DOHH2 (cell line): ENCODE data around the gene PM20D1.
"Not testable (repeated sequence)": the region's sequence is repeated elsewhere in the genome, so short reads cannot be mapped to it uniquely, and the experiment has no call there.

Experiments used
- H3F3A ChIP-seq: fragments of 200-600 bp; sonication (generic), shearing (Covaris generic); 2 replicates; pipeline ENCODE4 v1.6.0; 2016; ENCODE audit warnings: antibody characterized with exemption, mild to moderate bottlenecking; ENCODE audit not compliant: control insufficient read depth, insufficient read depth
- H3K27ac ChIP-seq: fragments of 200-600 bp; sonication (generic); 2 replicates; pipeline ENCODE4 v1.5.1; 2014; ENCODE audit warnings: low read depth, mild to moderate bottlenecking, low read length, moderate library complexity
- H3K27me3 ChIP-seq: fragments of 200-600 bp; sonication (generic); 2 replicates; pipeline ENCODE4 v1.6.1; 2014; ENCODE audit warnings: mild to moderate bottlenecking, low read length, mixed read lengths; ENCODE audit not compliant: control insufficient read depth
- H3K36me3 ChIP-seq: fragments of 200-600 bp; sonication (generic); 2 replicates; pipeline ENCODE4 v1.6.1; 2014; ENCODE audit warnings: mild to moderate bottlenecking, low read length, moderate library complexity, mixed read lengths; ENCODE audit not compliant: control insufficient read depth
- H3K4me1 ChIP-seq: fragments of 200-600 bp; sonication (generic); 2 replicates; pipeline ENCODE4 v1.6.1; 2014; ENCODE audit warnings: mild to moderate bottlenecking, low read length, mixed read lengths; ENCODE audit not compliant: control insufficient read depth
- H3K4me2 ChIP-seq: fragments of 200-600 bp; sonication (generic); 2 replicates; pipeline ENCODE4 v1.6.0; 2014; ENCODE audit warnings: mild to moderate bottlenecking, low read length, moderate library complexity
- H3K4me3 ChIP-seq: fragments of 200-600 bp; sonication (generic); 2 replicates; pipeline ENCODE4 v1.5.1; 2014; ENCODE audit warnings: mild to moderate bottlenecking, low read length, mixed read lengths
- H3K79me2 ChIP-seq: fragments of 200-600 bp; sonication (generic); 2 replicates; pipeline ENCODE4 v1.6.1; 2014; ENCODE audit warnings: mild to moderate bottlenecking, low read length, mixed read lengths; ENCODE audit not compliant: control insufficient read depth
- H3K9me2 ChIP-seq: fragments of 200-600 bp; sonication (generic); replicated peaks from 2 replicates; pipeline ENCODE4 v1.6.1; 2014; ENCODE audit warnings: mild to moderate bottlenecking, low read length, mixed read lengths; ENCODE audit not compliant: control insufficient read depth
- H3K9me3 ChIP-seq: fragments of 200-600 bp; sonication (generic); 2 replicates; pipeline ENCODE4 v1.6.1; 2014; ENCODE audit warnings: antibody characterized with exemption, low read length, mixed read lengths; ENCODE audit not compliant: control insufficient read depth, insufficient read depth
- H4K20me1 ChIP-seq: fragments of 200-600 bp; sonication (generic); 2 replicates; pipeline ENCODE4 v1.6.0; 2014; ENCODE audit warnings: low read depth, mild to moderate bottlenecking, antibody characterized with exemption, low read length, moderate library complexity; ENCODE audit not compliant: control insufficient read depth, insufficient read depth
- EZH2phosphoT487 ChIP-seq: fragments of 200-600 bp; sonication (generic); IDR thresholded peaks from 2 replicates; pipeline ENCODE4 v1.6.1; 2017; ENCODE audit warnings: borderline replicate concordance, mild to moderate bottlenecking, antibody characterized with exemption, low read length, moderate library complexity, mixed read lengths
- TF ChIP-seq, protein P1 (sequence below): fragments of 200-600 bp; sonication (generic); IDR thresholded peaks from one replicate; pipeline ENCODE4 v1.5.1; 2014; ENCODE audit warnings: antibody characterized with exemption, mild to moderate bottlenecking, low read depth, low read length; ENCODE audit not compliant: poor library complexity, severe bottlenecking

Gene PM20D1

DNA sequence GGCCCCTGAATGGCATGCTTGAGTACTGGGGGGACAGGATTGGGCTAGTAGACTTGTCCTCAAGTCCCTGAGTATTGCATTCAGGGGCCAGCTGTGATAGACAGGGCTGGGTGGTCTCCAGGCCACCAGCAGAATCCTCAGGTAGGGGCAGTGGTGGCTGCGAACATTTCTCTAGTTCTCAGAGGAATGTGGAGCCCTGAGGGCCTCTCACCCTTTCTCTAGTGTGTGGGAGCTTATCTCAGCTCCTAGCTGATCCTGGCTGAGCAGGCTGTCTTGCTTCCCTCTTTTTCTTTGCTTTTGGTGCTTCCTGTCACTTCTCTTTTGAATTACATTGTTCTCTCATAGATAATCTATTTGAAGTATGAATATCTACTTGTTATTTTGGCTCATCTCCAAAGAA lies 30.0 kb upstream of the PM20D1 start:
- Histone ChIP-seq H3K4me3 (no peak overlapping the region), H3F3A (no peaks in the 10 kb centered on the region), H3K79me2 (no peaks in the 10 kb centered on the region), H3K36me3 (peaks cover 4% of the 10 kb centered on the region; the same call in 1 of the 2 replicates), H3K27me3 (no peaks in the 10 kb centered on the region), H3K9me2 (no peaks in the 10 kb centered on the region), H3K27ac (no peak overlapping the region), H4K20me1 (no peaks in the 10 kb centered on the region), H3K4me2 (no peak overlapping the region), H3K9me3 (peaks cover 11% of the 10 kb centered on the region), H3K4me1 (peaks cover 24% of the 10 kb centered on the region)
- TF ChIP-seq EZH2phosphoT487, result no peak
- TF ChIP-seq, protein P1, sequence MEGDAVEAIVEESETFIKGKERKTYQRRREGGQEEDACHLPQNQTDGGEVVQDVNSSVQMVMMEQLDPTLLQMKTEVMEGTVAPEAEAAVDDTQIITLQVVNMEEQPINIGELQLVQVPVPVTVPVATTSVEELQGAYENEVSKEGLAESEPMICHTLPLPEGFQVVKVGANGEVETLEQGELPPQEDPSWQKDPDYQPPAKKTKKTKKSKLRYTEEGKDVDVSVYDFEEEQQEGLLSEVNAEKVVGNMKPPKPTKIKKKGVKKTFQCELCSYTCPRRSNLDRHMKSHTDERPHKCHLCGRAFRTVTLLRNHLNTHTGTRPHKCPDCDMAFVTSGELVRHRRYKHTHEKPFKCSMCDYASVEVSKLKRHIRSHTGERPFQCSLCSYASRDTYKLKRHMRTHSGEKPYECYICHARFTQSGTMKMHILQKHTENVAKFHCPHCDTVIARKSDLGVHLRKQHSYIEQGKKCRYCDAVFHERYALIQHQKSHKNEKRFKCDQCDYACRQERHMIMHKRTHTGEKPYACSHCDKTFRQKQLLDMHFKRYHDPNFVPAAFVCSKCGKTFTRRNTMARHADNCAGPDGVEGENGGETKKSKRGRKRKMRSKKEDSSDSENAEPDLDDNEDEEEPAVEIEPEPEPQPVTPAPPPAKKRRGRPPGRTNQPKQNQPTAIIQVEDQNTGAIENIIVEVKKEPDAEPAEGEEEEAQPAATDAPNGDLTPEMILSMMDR, result no peak

DNA sequence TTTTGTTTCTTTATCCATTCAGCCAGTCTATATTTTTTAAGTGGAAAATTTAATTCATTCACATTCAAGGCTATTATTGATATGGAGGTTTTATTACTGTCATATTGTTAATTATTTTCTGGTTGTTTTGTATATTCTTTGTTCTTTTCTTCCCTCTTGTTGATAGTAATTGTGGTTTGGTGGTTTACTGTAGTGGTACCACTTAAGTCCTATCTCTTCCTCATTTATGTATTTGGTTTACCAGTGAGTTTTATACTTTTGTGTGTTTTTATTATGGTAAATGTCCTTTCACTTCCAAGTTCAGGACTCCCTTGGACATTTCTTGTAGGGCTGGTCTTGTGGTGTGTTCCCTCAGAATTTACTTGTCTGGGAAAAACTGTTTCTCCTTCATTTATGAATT lies 28.1 kb upstream of the PM20D1 start:
- Histone ChIP-seq H3K9me3 (peaks cover 13% of the 10 kb centered on the region), H3K36me3 (peaks cover 4% of the 10 kb centered on the region; the same call in 1 of the 2 replicates), H3K4me1 (peaks cover 24% of the 10 kb centered on the region), H3K4me3 (no peak overlapping the region), H3K27me3 (no peaks in the 10 kb centered on the region), H3K4me2 (no peak overlapping the region), H3K79me2 (no peaks in the 10 kb centered on the region), H3K9me2 (no peaks in the 10 kb centered on the region), H3K27ac (no peak overlapping the region), H3F3A (no peaks in the 10 kb centered on the region), H4K20me1 (no peaks in the 10 kb centered on the region)
- TF ChIP-seq, protein P1, result no peak
- no peak for TF ChIP-seq EZH2phosphoT487

DNA sequence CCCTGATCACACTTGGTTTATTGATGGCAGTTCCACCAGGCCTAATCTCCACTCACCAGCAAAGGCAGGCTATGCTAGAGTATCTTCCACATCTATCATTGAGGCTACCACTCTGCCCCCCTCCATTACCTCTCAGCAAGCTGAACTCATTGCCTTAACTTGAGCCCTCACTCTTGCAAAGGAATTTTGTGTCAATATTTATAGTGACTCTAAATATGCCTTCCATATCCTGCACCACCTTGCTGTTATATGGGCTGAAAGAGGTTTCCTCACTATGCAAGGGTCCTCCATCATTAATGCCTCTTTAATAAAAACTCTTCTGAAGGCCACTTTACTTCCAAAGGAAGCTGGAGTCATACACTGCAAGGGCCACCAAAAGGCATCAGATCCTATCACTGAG lies 23.2 kb upstream of the PM20D1 start:
- H3K4me1 ChIP-seq, result peaks cover 13% of the 10 kb centered on the region
- H3F3A ChIP-seq, H3K9me3 ChIP-seq, H3K27ac ChIP-seq, H3K4me2 ChIP-seq, H3K27me3 ChIP-seq, H3K4me3 ChIP-seq, H3K36me3 ChIP-seq, H3K9me2 ChIP-seq, H3K79me2 ChIP-seq, H4K20me1 ChIP-seq: not testable (repeated sequence)

DNA sequence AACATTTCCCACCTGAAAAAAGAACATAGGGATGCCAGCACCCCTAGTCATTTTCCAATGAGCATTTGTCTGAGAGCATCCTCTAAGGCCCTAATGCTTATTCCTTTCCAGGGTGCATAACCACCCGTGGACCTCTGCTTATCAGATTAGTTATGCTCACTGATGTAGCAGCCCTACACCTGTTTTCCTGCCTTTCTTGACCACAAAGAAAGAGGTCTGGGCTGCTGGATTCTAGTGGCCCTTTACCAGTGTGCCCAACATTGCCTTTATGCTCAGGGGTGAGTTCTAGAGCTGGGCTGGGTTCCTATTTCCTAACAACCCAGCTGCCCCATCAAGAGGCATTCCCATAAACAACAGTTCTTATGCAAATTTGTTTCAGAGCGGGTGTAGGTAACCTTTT lies 20.3 kb upstream of the PM20D1 start:
- H3K4me3 ChIP-seq, result no peak overlapping the region
- H3K36me3 ChIP-seq, result no peaks in the 10 kb centered on the region
- H3K27me3 ChIP-seq, result no peaks in the 10 kb centered on the region
- no peaks in the 10 kb centered on the region; the same call in 1 of the 2 replicates for H3K4me1 ChIP-seq
- H4K20me1 ChIP-seq, result no peaks in the 10 kb centered on the region
- TF ChIP-seq, protein P1, result no peak
- TF ChIP-seq EZH2phosphoT487, result no peak
- no peak overlapping the region for H3K4me2 ChIP-seq
- no peaks in the 10 kb centered on the region for H3F3A ChIP-seq
- H3K9me3 ChIP-seq, result 0 out of 2 replicates have a peak, but pooled peaks cover 9% of the 10 kb centered on the region
- H3K9me2 ChIP-seq, result no peaks in the 10 kb centered on the region
- H3K27ac ChIP-seq, result no peak overlapping the region
- no peaks in the 10 kb centered on the region for H3K79me2 ChIP-seq
